ENCODE results near the gene RANBP9. TPM values are rescaled to one million over a fixed set of nuclear protein-coding genes. Genes with fewer than 3 reads are reported as not detected.

The RANBP9 gene
- total and polyA plus RNA-seq, 2 experiments from 2014 or later: 12.1 to 31.8 TPM

DNA sequence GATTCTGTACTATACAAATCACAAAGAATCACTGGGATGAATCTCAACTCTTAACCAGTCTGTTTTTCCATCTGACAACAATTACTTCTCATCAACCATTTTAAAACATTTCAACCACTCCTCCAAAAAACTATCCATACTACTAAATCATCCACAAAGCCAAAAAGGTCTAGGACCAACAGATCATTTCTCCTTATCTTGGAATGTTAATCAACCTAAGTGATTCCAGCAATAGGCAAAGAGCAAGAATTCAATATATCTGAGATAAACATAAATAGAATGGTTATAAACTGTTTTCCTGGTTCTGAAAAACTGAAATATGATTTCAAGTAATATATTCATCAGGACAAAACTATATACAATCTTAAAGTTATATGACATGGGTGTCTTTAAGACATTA lies 28.6 kb downstream of the RANBP9 start (continued):
- TF ChIP-seq, protein P1, sequence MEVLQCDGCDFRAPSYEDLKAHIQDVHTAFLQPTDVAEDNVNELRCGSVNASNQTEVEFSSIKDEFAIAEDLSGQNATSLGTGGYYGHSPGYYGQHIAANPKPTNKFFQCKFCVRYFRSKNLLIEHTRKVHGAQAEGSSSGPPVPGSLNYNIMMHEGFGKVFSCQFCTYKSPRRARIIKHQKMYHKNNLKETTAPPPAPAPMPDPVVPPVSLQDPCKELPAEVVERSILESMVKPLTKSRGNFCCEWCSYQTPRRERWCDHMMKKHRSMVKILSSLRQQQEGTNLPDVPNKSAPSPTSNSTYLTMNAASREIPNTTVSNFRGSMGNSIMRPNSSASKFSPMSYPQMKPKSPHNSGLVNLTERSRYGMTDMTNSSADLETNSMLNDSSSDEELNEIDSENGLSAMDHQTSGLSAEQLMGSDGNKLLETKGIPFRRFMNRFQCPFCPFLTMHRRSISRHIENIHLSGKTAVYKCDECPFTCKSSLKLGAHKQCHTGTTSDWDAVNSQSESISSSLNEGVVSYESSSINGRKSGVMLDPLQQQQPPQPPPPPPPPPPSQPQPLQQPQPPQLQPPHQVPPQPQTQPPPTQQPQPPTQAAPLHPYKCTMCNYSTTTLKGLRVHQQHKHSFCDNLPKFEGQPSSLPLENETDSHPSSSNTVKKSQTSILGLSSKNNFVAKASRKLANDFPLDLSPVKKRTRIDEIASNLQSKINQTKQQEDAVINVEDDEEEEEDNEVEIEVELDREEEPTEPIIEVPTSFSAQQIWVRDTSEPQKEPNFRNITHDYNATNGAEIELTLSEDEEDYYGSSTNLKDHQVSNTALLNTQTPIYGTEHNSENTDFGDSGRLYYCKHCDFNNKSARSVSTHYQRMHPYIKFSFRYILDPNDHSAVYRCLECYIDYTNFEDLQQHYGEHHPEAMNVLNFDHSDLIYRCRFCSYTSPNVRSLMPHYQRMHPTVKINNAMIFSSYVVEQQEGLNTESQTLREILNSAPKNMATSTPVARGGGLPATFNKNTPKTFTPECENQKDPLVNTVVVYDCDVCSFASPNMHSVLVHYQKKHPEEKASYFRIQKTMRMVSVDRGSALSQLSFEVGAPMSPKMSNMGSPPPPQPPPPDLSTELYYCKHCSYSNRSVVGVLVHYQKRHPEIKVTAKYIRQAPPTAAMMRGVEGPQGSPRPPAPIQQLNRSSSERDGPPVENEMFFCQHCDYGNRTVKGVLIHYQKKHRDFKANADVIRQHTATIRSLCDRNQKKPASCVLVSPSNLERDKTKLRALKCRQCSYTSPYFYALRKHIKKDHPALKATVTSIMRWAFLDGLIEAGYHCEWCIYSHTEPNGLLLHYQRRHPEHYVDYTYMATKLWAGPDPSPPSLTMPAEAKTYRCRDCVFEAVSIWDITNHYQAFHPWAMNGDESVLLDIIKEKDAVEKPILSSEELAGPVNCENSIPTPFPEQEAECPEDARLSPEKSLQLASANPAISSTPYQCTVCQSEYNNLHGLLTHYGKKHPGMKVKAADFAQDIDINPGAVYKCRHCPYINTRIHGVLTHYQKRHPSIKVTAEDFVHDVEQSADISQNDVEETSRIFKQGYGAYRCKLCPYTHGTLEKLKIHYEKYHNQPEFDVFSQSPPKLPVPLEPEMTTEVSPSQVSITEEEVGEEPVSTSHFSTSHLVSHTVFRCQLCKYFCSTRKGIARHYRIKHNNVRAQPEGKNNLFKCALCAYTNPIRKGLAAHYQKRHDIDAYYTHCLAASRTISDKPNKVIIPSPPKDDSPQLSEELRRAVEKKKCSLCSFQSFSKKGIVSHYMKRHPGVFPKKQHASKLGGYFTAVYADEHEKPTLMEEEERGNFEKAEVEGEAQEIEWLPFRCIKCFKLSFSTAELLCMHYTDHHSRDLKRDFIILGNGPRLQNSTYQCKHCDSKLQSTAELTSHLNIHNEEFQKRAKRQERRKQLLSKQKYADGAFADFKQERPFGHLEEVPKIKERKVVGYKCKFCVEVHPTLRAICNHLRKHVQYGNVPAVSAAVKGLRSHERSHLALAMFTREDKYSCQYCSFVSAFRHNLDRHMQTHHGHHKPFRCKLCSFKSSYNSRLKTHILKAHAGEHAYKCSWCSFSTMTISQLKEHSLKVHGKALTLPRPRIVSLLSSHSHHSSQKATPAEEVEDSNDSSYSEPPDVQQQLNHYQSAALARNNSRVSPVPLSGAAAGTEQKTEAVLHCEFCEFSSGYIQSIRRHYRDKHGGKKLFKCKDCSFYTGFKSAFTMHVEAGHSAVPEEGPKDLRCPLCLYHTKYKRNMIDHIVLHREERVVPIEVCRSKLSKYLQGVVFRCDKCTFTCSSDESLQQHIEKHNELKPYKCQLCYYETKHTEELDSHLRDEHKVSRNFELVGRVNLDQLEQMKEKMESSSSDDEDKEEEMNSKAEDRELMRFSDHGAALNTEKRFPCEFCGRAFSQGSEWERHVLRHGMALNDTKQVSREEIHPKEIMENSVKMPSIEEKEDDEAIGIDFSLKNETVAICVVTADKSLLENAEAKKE (CRISPR knock-in tag; IDR thresholded peaks at IDR 0.05): no peak
- no peak for TF ChIP-seq JUNB (IDR thresholded peaks at IDR 0.05; ENCODE audit: unreplicated experiment)
- no peak for TF ChIP-seq STAT1 (IDR thresholded peaks at IDR 0.05; ENCODE audit: unreplicated experiment)
- TF ChIP-seq ZNF114 (CRISPR knock-in tag; IDR thresholded peaks at IDR 0.05): no peak
- no peak for TF ChIP-seq CTCF (conservative IDR thresholded peaks at IDR 0.05; ENCODE audit: low read depth in 2 of 2)
- TF ChIP-seq EZH2phosphoT487 (IDR thresholded peaks at IDR 0.05; ENCODE audit: unreplicated experiment): no peak
- TF ChIP-seq ZNF331 (CRISPR knock-in tag; IDR thresholded peaks at IDR 0.05; ENCODE audit: low read depth): no peak

- H3K9me2 ChIP-seq (ENCODE audit: insufficient read depth): no peaks in the 10 kb centered on the region
- Mint-ChIP-seq H3K27me3 (ENCODE audit: insufficient read depth, low read depth, poor library complexity) (peaks cover 2% of the 10 kb centered on the region), H3K4me3 (no peak overlapping the region), H3K27ac (no peak overlapping the region), H3K36me3 (ENCODE audit: low read depth) (peaks cover 7% of the 10 kb centered on the region; the same call in 2 of the 3 replicates), H3K4me1 (peaks cover 8% of the 10 kb centered on the region), H3K9me3 (0 out of 3 replicates have a peak, but pooled peaks cover 4% of the 10 kb centered on the region)
- H3K27me3 ChIP-seq (ENCODE audit: insufficient read depth): no peaks in the 10 kb centered on the region
- peaks cover 93% of the 10 kb centered on the region for H3K79me2 ChIP-seq (replicated peaks; ENCODE audit: insufficient read depth)
- H3K36me3 ChIP-seq (ENCODE audit: insufficient read depth): no peaks in the 10 kb centered on the region
- no peak overlapping the region for H3K4me2 ChIP-seq
- DNase-seq (ENCODE audit: low spot score) (no peak), ATAC-seq (no peak)
- H3K4me1 ChIP-seq (ENCODE audit: insufficient read depth): no peaks in the 10 kb centered on the region
- no peak overlapping the region for H3K4me3 ChIP-seq
- no peak overlapping the region for H3K27ac ChIP-seq (ENCODE audit: low read depth)
- H4K20me1 ChIP-seq (replicated peaks; ENCODE audit: insufficient read depth): no peaks in the 10 kb centered on the region
- H3F3A ChIP-seq (replicated peaks; ENCODE audit: low read depth): no peaks in the 10 kb centered on the region
- no peak overlapping the region for H2AFZ ChIP-seq
- TF ChIP-seq CTCF (conservative IDR thresholded peaks at IDR 0.05; ENCODE audit: low read depth in 2 of 2) (no peak), EZH2 (IDR thresholded peaks at IDR 0.05; ENCODE audit: low read depth, unreplicated experiment) (no peak), ETS1 (IDR thresholded peaks at IDR 0.05) (no peak)
These were observed 29.3 kb downstream of the RANBP9 start for GRCh38 chr6:13682346-13682745.
